WI38 (cell line): ENCODE data around the gene PROX2.

Source experiments
- H3K4me3 ChIP-seq: 2 replicates; pipeline ENCODE4 v1.5.1; 2011; ENCODE audit warnings: low read depth, mild to moderate bottlenecking, control low read depth, low read length
- CTCF ChIP-seq: IDR thresholded peaks from 2 replicates; pipeline ENCODE4 v1.5.1; 2012; ENCODE audit warnings: low read depth, mild to moderate bottlenecking, control low read depth, low read length

Gene PROX2

DNA sequence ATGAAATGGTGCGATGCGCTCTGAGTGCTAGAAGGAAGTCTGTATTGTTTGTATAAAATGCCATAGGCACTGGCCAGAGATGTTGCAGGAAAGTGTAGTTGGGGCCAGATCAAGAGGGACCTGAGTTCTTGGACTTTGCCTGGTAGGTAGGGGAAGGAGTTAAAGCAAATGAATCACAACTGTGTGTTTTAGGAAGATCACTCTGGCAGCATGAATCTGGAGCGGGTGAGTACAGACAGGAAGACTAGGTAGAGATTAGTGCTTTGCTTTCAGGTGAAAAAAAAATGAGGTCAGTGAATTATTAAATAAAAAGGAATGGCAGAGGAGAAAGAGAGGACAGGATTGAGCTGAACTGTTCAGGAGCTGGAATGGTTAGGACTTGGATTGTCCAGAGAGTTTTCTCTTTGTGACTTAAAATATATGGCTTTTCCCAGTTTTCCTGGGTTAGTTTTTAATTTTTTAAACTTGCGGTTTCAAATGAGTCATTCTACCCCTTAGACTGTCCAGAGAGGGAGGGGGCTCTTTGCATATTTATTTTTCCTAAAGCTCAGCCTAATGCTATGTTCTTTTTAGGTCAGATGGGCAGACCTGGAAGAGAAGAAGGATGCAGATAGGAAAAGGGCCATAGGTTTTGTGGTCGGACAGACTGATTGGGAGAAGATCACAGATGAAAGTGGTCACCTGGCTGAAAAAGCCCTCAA lies 41.1 kb downstream of the PROX2 start:
- no peak overlapping the region for H3K4me3 ChIP-seq
- no peak for TF ChIP-seq CTCF

DNA sequence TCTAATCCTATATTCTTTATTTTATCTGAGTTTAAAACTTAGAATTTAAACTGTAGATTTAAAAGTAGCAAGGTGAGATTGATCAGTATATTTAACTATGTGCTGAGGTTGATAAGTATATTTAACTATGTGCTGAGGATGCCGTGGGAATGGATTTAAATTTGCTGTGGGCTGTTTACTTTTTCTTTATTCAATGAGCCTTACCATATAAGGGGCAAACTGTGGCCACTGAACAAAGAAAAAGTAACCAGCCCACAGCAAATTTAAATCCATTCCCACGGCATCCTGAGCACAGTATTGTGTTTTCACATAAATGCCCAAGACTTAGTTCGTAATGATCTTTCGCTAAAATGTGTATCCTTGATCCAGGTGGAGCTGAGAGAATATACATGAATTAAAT lies 43.1 kb downstream of the PROX2 start:
- no peak overlapping the region for H3K4me3 ChIP-seq
- no peak for TF ChIP-seq CTCF

- no peak for TF ChIP-seq CTCF
- H3K4me3 ChIP-seq: no peak overlapping the region
Measured at GRCh38 chr14:74829251-74829650, 46.7 kb downstream of the PROX2 start.

GRCh38 chr14:74826574-74826973 lies 49.4 kb downstream of the PROX2 start:
- no peak overlapping the region for H3K4me3 ChIP-seq
- no peak for TF ChIP-seq CTCF
